SIG-M5 treated with dmso at 0.1 percent for 504 hours (cell line): Measurements from ENCODE around the gene KMT5B.
A peak's percentile ranks its signal among the peaks of the same experiment; 100 is the strongest.
"Not testable (repeated sequence)": the region's sequence is repeated elsewhere in the genome, so short reads cannot be mapped to it uniquely, and the experiment has no call there.

Experiments
- DNase-seq: peaks from one replicate; lab custom pipeline; 2025; ENCODE audit not compliant: unreplicated experiment; lab: John Stamatoyannopoulos, UW

KMT5B gene

GRCh38 chr11:68213135-68213515 is at the start of gene KMT5B:
KMT5B (minus strand) TSS chr11:68213296; CDS start chr11:68190076, 23,220 bp downstream.
- DNase-seq: peak; percentile 27

GRCh38 chr11:68262544-68262827 is 49.4 kb upstream of the KMT5B start:
- DNase-seq: no peak

- no peak for DNase-seq
These were observed 48.9 kb upstream of the KMT5B start for GRCh38 chr11:68261749-68262543.

- no peak for DNase-seq
These were observed 47.9 kb upstream of the KMT5B start for GRCh38 chr11:68261006-68261405.

- no peak for DNase-seq
These were observed 47.4 kb upstream of the KMT5B start for GRCh38 chr11:68260484-68260883.

- no peak for DNase-seq
These were observed 46.2 kb upstream of the KMT5B start for GRCh38 chr11:68259122-68259959.

- no peak for DNase-seq
These were observed 45.3 kb upstream of the KMT5B start for GRCh38 chr11:68258363-68258765.

GRCh38 chr11:68257477-68258362 is 44.6 kb upstream of the KMT5B start:
- DNase-seq: peak; percentile 90

- DNase-seq: no peak
These were observed 43.2 kb upstream of the KMT5B start for GRCh38 chr11:68256331-68256741.

GRCh38 chr11:68255526-68255925 is 42.4 kb upstream of the KMT5B start:
- no peak for DNase-seq

- DNase-seq: no peak
These were observed 41.3 kb upstream of the KMT5B start for GRCh38 chr11:68254421-68254820.

GRCh38 chr11:68251765-68252164 is 38.7 kb upstream of the KMT5B start:
- DNase-seq: no peak

GRCh38 chr11:68244912-68245311 is 31.8 kb upstream of the KMT5B start:
- not testable (repeated sequence) for DNase-seq

- DNase-seq: not testable (repeated sequence)
These were observed 30.8 kb upstream of the KMT5B start for GRCh38 chr11:68243847-68244246.

GRCh38 chr11:68242616-68243015 is 29.5 kb upstream of the KMT5B start:
- no peak for DNase-seq

GRCh38 chr11:68231621-68232020 is 18.5 kb upstream of the KMT5B start:
- no peak for DNase-seq

GRCh38 chr11:68229601-68230000 is 16.5 kb upstream of the KMT5B start:
- DNase-seq: no peak

GRCh38 chr11:68226421-68226820 is 13.3 kb upstream of the KMT5B start:
- no peak for DNase-seq

GRCh38 chr11:68224606-68225005 is 11.5 kb upstream of the KMT5B start:
- no peak for DNase-seq

GRCh38 chr11:68223275-68223674 is 10.2 kb upstream of the KMT5B start:
- DNase-seq: no peak

GRCh38 chr11:68221406-68221805 is 8.3 kb upstream of the KMT5B start:
- no peak for DNase-seq
